HepG2 (cell line): ENCODE data around the gene CDR2L. TPM values are rescaled to one million over a fixed set of nuclear protein-coding genes. Genes with fewer than 3 reads are reported as not detected.

Experiments used
- BRF2 ChIP-seq: sonication (generic); formaldehyde crosslinking; IDR thresholded peaks from 2 replicates; pipeline ENCODE4 v1.8.1; 2022; ENCODE audit warnings: mild to moderate bottlenecking, missing genetic modification reagents
- CREB3 ChIP-seq: sonication (generic); formaldehyde crosslinking; IDR thresholded peaks from 2 replicates; pipeline ENCODE4 v1.5.0; 2020; ENCODE audit warnings: missing genetic modification reagents
- ISL2 ChIP-seq: sonication (generic); formaldehyde crosslinking; IDR thresholded peaks from 2 replicates; pipeline ENCODE4 v1.5.0; 2020; ENCODE audit warnings: missing genetic modification reagents
- NCOA2 ChIP-seq: sonication (generic); formaldehyde crosslinking; IDR thresholded peaks from 2 replicates; pipeline ENCODE4 v1.8.0; 2022; ENCODE audit warnings: inconsistent platforms
- TBL1XR1 ChIP-seq: fragments of 150-350 bp; IDR thresholded peaks from 2 replicates; pipeline ENCODE4 v1.6.1; 2014; ENCODE audit warnings: borderline replicate concordance, low read length; ENCODE audit not compliant: partially characterized antibody
- TEAD3 ChIP-seq: optimal IDR thresholded peaks from 2 replicates; pipeline ENCODE3; 2016; ENCODE audit warnings: borderline replicate concordance
- ZBTB44 ChIP-seq: sonication (generic); formaldehyde crosslinking; IDR thresholded peaks from 2 replicates; pipeline ENCODE4 v1.4.0; 2020; ENCODE audit warnings: missing genetic modification reagents
- ZHX2 ChIP-seq, 2 experiments: sonication (generic) in 1 of 2; formaldehyde crosslinking in 1 of 2; IDR thresholded peaks; 2 replicates each; pipeline versions ENCODE4 v1.6.1 to v1.9.0; 2014 to 2022; ENCODE audit warnings: antibody characterized with exemption in 1 of 2, borderline replicate concordance in 1 of 2, inconsistent platforms in 1 of 2, low read depth in 1 of 2, missing genetic modification reagents in 1 of 2
- ZNF800 ChIP-seq: sonication (generic); formaldehyde crosslinking; IDR thresholded peaks from 2 replicates; pipeline ENCODE4 v1.4.0; 2020; ENCODE audit warnings: missing genetic modification reagents
- polyA plus RNA-seq, 8 experiments: library from polyadenylated mRNA; depleted of rRNA in 3 of 8; stranded (reverse) in 7 of 8; unstranded in 1 of 8; fragments of >200 nt; fragmentation: Illumina TruSeq in 4 of 8; extraction: Trizol in 4 of 8; gene quantifications; 2 replicates each; pipeline versions ENCODE4 v1.2.1 to v1.2.3, GENCODE V29; 2011 to 2016; ENCODE audit warnings: low read depth in 4 of 8, missing spikeins in 1 of 8, mixed read lengths in 1 of 8; ENCODE audit not compliant: insufficient read depth in 1 of 8
- total RNA-seq, 5 experiments: library from RNA; depleted of rRNA; stranded (reverse); fragments of >200 nt; fragmentation: Illumina TruSeq; extraction: Trizol; gene quantifications; 2 replicates each; pipeline ENCODE4 v1.2.3, GENCODE V29; 2016; ENCODE audit warnings: low read depth in 1 of 5
- TF ChIP-seq, protein P1 (sequence below): sonication (generic); formaldehyde crosslinking; IDR thresholded peaks from 2 replicates; pipeline ENCODE4 v1.5.0; 2020; ENCODE audit warnings: mild to moderate bottlenecking, missing genetic modification reagents, borderline replicate concordance
- TF ChIP-seq, protein P2 (sequence below): sonication (generic); formaldehyde crosslinking; IDR thresholded peaks from 2 replicates; pipeline ENCODE4 v1.5.1; 2020; ENCODE audit warnings: missing genetic modification reagents, mild to moderate bottlenecking, borderline replicate concordance

The CDR2L gene
- total and polyA plus RNA-seq, 2 of the 13 experiments (the other 11 are each of a cell fraction or from before 2014, with no cell fraction given), result 1.9 to 2.1 TPM

GRCh38 chr17:74960570-74961342 lies 26.7 kb upstream of the CDR2L start (continued):
- TF ChIP-seq ZHX2 (IDR thresholded peaks at IDR 0.05; ENCODE audit: low read depth) (no peak), ZHX2 (CRISPR knock-in tag; IDR thresholded peaks at IDR 0.05; ENCODE audit: borderline replicate concordance) (no peak), BRF2 (CRISPR knock-in tag) (no peak), NCOA2 (CRISPR knock-in tag) (peak; percentile 60; the same call in 1 of the 2 replicates), ISL2 (CRISPR knock-in tag) (no peak), CREB3 (CRISPR knock-in tag) (no peak), ZBTB44 (CRISPR knock-in tag) (peak; percentile 45; the same call in 1 of the 2 replicates), ZNF800 (CRISPR knock-in tag) (no peak), TBL1XR1 (no peak), TEAD3 (CRISPR knock-in tag) (peak; percentile 72)
- TF ChIP-seq, protein P1, sequence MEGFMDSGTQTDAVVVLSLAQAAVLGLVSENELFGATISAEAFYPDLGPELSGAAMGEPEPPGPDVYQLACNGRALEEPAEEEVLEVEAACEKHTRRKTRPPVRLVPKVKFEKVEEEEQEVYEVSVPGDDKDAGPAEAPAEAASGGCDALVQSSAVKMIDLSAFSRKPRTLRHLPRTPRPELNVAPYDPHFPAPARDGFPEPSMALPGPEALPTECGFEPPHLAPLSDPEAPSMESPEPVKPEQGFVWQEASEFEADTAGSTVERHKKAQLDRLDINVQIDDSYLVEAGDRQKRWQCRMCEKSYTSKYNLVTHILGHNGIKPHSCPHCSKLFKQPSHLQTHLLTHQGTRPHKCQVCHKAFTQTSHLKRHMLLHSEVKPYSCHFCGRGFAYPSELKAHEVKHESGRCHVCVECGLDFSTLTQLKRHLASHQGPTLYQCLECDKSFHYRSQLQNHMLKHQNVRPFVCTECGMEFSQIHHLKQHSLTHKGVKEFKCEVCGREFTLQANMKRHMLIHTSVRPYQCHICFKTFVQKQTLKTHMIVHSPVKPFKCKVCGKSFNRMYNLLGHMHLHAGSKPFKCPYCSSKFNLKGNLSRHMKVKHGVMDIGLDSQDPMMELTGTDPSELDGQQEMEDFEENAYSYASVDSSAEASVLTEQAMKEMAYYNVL, result peak; percentile 82
- TF ChIP-seq, protein P2, sequence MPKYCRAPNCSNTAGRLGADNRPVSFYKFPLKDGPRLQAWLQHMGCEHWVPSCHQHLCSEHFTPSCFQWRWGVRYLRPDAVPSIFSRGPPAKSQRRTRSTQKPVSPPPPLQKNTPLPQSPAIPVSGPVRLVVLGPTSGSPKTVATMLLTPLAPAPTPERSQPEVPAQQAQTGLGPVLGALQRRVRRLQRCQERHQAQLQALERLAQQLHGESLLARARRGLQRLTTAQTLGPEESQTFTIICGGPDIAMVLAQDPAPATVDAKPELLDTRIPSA (CRISPR knock-in tag), result no peak
